HCT116 (cell line): Measurements from ENCODE around the gene ECE1. TPM values are rescaled to one million over a fixed set of nuclear protein-coding genes. Genes with fewer than 3 reads are reported as not detected.

Source experiments
- ATAC-seq: fragments of 200-7000 bp; cut with Tn5 transposase; 2 replicates; pipeline ENCODE4 v1.9.1; 2020; ENCODE audit warnings: mild to moderate bottlenecking, moderate library complexity
- BruUV-seq: library from RNA; stranded (reverse); fragments of 400-500 nt; replicated peaks from 2 replicates; lab custom pipeline; 2021; lab: Mats Ljungman, UMichigan
- CTCF ChIA-PET: fragments of 300-600 bp; sonication (Branson Sonifier 250); formaldehyde crosslinking; loops from one replicate; lab custom pipeline; 2021; ENCODE audit warnings: antibody characterized with exemption; lab: Charles Lee
- POLR2A ChIA-PET: fragments of 300-600, 350-600 bp; sonication (Branson Sonifier 250); formaldehyde crosslinking; loops from one replicate; lab custom pipeline; 2021; ENCODE audit warnings: antibody characterized with exemption; lab: Charles Lee
- RAD21 ChIA-PET, 2 experiments: fragments of 300-600 bp; sonication (Branson Sonifier 250); formaldehyde crosslinking; loops; one replicate each; lab custom pipeline; 2023; ENCODE audit warnings: low total read pairs in 2 of 2; ENCODE audit not compliant: uncharacterized antibody in 2 of 2, unreplicated experiment in 2 of 2, low non-redundant PET in 1 of 2; lab: Charles Lee
- DNase-seq: peaks from one replicate; pipeline ENCODE4 v3.0.0-alpha.2; 2010; ENCODE audit warnings: low read depth, low spot score
- H2AFZ ChIP-seq: fragments of 200-600 bp; shearing (Covaris generic), sonication (generic); 2 replicates; pipeline ENCODE4 v1.6.1; 2017; ENCODE audit warnings: low read depth, mixed run types, mixed read lengths, antibody characterized with exemption, low read length; ENCODE audit not compliant: poor library complexity, severe bottlenecking
- H3K27ac ChIP-seq: 2 replicates; pipeline ENCODE4 v1.5.1; 2012; ENCODE audit warnings: low read depth, low read length
- H3K27me3 ChIP-seq: fragments of 200-600 bp; sonication (generic); 2 replicates; pipeline ENCODE4 v1.6.1; 2016; ENCODE audit warnings: mixed run types, low read length, mixed read lengths; ENCODE audit not compliant: insufficient read depth
- H3K36me3 ChIP-seq, 2 experiments: fragments of 200-500 bp in 1 of 2; fragments of 200-600 bp in 1 of 2; sonication (Bioruptor generic) in 1 of 2; sonication (generic) in 1 of 2; 2 replicates each; pipeline versions ENCODE4 v1.5.1 to v1.6.1; 2014 to 2016; ENCODE audit warnings: low read length in 2 of 2, inconsistent platforms in 1 of 2, mixed read lengths in 1 of 2, mixed run types in 1 of 2; ENCODE audit not compliant: insufficient read depth in 2 of 2, control insufficient read depth in 1 of 2
- H3K4me1 ChIP-seq, 2 experiments: fragments of 200-600 bp in 1 of 2; sonication (generic) in 1 of 2; 2 replicates each; pipeline versions ENCODE4 v1.5.1 to v1.6.1; 2012 to 2017; ENCODE audit warnings: low read length in 2 of 2, inconsistent platforms in 1 of 2, mild to moderate bottlenecking in 1 of 2, mixed read lengths in 1 of 2, mixed run types in 1 of 2, moderate library complexity in 1 of 2; ENCODE audit not compliant: insufficient read depth in 2 of 2, control insufficient read depth in 1 of 2
- H3K4me2 ChIP-seq: fragments of 200-600 bp; sonication (generic); 2 replicates; pipeline ENCODE4 v1.6.1; 2017; ENCODE audit warnings: mixed run types, low read length, mixed read lengths
- H3K4me3 ChIP-seq, 2 experiments: fragments of 200-600 bp in 1 of 2; sonication (generic) in 1 of 2; replicated peaks in 1 of 2; 2 replicates each; pipeline ENCODE4 v1.5.1; 2011 to 2016; ENCODE audit warnings: low read length in 2 of 2, control low read depth in 1 of 2, low read depth in 1 of 2, mild to moderate bottlenecking in 1 of 2, mixed read lengths in 1 of 2, mixed run types in 1 of 2
- H3K79me2 ChIP-seq: fragments of 200-600 bp; sonication (generic); 2 replicates; pipeline ENCODE4 v1.6.1; 2017; ENCODE audit warnings: mild to moderate bottlenecking, mixed run types, low read length, moderate library complexity, mixed read lengths; ENCODE audit not compliant: insufficient read depth
- H3K9ac ChIP-seq: fragments of 200-600 bp; sonication (generic); 2 replicates; pipeline ENCODE4 v1.6.1; 2016; ENCODE audit warnings: low read length, mixed read lengths
- H3K9me2 ChIP-seq: fragments of 200-600 bp; sonication (generic), shearing (Covaris generic); 2 replicates; pipeline ENCODE4 v1.6.1; 2017; ENCODE audit warnings: mixed run types, mild to moderate bottlenecking, moderate library complexity; ENCODE audit not compliant: insufficient read depth
- H3K9me3 ChIP-seq, 2 experiments: fragments of 200-500 bp in 1 of 2; fragments of 200-600 bp in 1 of 2; sonication (Bioruptor generic) in 1 of 2; sonication (generic) in 1 of 2; 2 replicates each; pipeline ENCODE4 v1.6.1; 2014 to 2017; ENCODE audit warnings: low read length in 2 of 2, mixed read lengths in 2 of 2, inconsistent platforms in 1 of 2, low read depth in 1 of 2, mild to moderate bottlenecking in 1 of 2, mixed run types in 1 of 2, moderate library complexity in 1 of 2; ENCODE audit not compliant: control insufficient read depth in 1 of 2, insufficient read depth in 1 of 2
- H4K20me1 ChIP-seq: fragments of 200-600 bp; sonication (generic), shearing (Covaris generic); 2 replicates; pipeline ENCODE4 v1.6.1; 2017; ENCODE audit warnings: mixed run types, mild to moderate bottlenecking, moderate library complexity; ENCODE audit not compliant: insufficient read depth
- ATF3 ChIP-seq: IDR thresholded peaks from 2 replicates; pipeline ENCODE4 v1.6.1; 2012
- CTCF ChIP-seq, 3 experiments: fragments of 200-600 bp in 1 of 3; sonication (generic) in 1 of 3; IDR thresholded peaks in 2 of 3; conservative IDR thresholded peaks in 1 of 3; 2 replicates each; pipeline ENCODE4 v1.5.1; 2012 to 2017; ENCODE audit warnings: low read depth in 2 of 3, low read length in 2 of 3, antibody characterized with exemption in 1 of 3, borderline replicate concordance in 1 of 3, control low read depth in 1 of 3, mild to moderate bottlenecking in 1 of 3, mixed read lengths in 1 of 3, mixed run types in 1 of 3, moderate library complexity in 1 of 3; ENCODE audit not compliant: insufficient read depth in 1 of 3
- EGR1 ChIP-seq: IDR thresholded peaks from 2 replicates; pipeline ENCODE4 v1.6.1; 2012; ENCODE audit warnings: low read depth
- ELF1 ChIP-seq: IDR thresholded peaks from 2 replicates; pipeline ENCODE4 v1.6.1; 2012; ENCODE audit warnings: low read depth, borderline replicate concordance
- EZH2 ChIP-seq: fragments of 200-600 bp; sonication (generic); IDR thresholded peaks from 2 replicates; pipeline ENCODE4 v1.6.1; 2017; ENCODE audit warnings: antibody characterized with exemption, mixed run types
- EZH2phosphoT487 ChIP-seq: fragments of 200-600 bp; IDR thresholded peaks from 2 replicates; pipeline ENCODE4 v1.6.1; 2018; ENCODE audit warnings: antibody characterized with exemption, borderline replicate concordance
- FOSL1 ChIP-seq: IDR thresholded peaks from 2 replicates; pipeline ENCODE4 v1.6.1; 2012; ENCODE audit warnings: low read depth
- POLR2AphosphoS5 ChIP-seq: IDR thresholded peaks from 2 replicates; pipeline ENCODE4 v1.6.1; 2011; ENCODE audit warnings: mild to moderate bottlenecking, low read depth, low read length, moderate library complexity
- SP1 ChIP-seq: IDR thresholded peaks from 2 replicates; pipeline ENCODE4 v1.6.1; 2012; ENCODE audit warnings: low read depth
- SRF ChIP-seq: IDR thresholded peaks from 2 replicates; pipeline ENCODE4 v1.6.1; 2012; ENCODE audit warnings: low read depth
- YY1 ChIP-seq: IDR thresholded peaks from 2 replicates; pipeline ENCODE4 v1.6.1; 2011; ENCODE audit warnings: low read length, low read depth, moderate library complexity, mild to moderate bottlenecking; ENCODE audit not compliant: insufficient replicate concordance; ENCODE audit errors: extremely low read depth
- ZBTB33 ChIP-seq: IDR thresholded peaks from 2 replicates; pipeline ENCODE4 v1.6.1; 2011; ENCODE audit warnings: mild to moderate bottlenecking, low read length, moderate library complexity; ENCODE audit not compliant: insufficient replicate concordance; ENCODE audit errors: extremely low read depth
- intact Hi-C: fragments of 100-400 bp; cut with micrococcal nuclease; formaldehyde crosslinking; loops from 2 replicates; pipeline ENCODE4 v1.10.0; 2022
- total RNA-seq: library from RNA; stranded (reverse); gene quantifications from one replicate; pipeline ENCODE4 v1.2.1, GENCODE V29; 2021; ENCODE audit not compliant: unreplicated experiment
- TF ChIP-seq, protein P1 (sequence below): IDR thresholded peaks from 2 replicates; pipeline ENCODE4 v1.6.1; 2012; ENCODE audit warnings: low read depth

The ECE1 gene
- total RNA-seq, 1 experiment from 2014 or later: 66.8 TPM

GRCh38 chr1:21337454-21337927 lies 47.2 kb upstream of the ECE1 start:
- H3K4me2 ChIP-seq: no peak overlapping the region
- RAD21 ChIA-PET: no interaction called here
- H3K4me3 ChIP-seq: no peak overlapping the region
- no TSS peak for BruUV-seq
- CTCF ChIA-PET: interaction anchor here (1.1 to 3.6 kb wide), 3 partner anchors 11 to 82 kb away, joined by 4 to 13 read pairs (median 13); no protein-coding TSS in a partner anchor
- no peak overlapping the region for H2AFZ ChIP-seq
- DNase-seq: no peak
- no peaks in the 10 kb centered on the region for H3K27me3 ChIP-seq
- H3K9ac ChIP-seq: no peak overlapping the region
- TF ChIP-seq, protein P1, sequence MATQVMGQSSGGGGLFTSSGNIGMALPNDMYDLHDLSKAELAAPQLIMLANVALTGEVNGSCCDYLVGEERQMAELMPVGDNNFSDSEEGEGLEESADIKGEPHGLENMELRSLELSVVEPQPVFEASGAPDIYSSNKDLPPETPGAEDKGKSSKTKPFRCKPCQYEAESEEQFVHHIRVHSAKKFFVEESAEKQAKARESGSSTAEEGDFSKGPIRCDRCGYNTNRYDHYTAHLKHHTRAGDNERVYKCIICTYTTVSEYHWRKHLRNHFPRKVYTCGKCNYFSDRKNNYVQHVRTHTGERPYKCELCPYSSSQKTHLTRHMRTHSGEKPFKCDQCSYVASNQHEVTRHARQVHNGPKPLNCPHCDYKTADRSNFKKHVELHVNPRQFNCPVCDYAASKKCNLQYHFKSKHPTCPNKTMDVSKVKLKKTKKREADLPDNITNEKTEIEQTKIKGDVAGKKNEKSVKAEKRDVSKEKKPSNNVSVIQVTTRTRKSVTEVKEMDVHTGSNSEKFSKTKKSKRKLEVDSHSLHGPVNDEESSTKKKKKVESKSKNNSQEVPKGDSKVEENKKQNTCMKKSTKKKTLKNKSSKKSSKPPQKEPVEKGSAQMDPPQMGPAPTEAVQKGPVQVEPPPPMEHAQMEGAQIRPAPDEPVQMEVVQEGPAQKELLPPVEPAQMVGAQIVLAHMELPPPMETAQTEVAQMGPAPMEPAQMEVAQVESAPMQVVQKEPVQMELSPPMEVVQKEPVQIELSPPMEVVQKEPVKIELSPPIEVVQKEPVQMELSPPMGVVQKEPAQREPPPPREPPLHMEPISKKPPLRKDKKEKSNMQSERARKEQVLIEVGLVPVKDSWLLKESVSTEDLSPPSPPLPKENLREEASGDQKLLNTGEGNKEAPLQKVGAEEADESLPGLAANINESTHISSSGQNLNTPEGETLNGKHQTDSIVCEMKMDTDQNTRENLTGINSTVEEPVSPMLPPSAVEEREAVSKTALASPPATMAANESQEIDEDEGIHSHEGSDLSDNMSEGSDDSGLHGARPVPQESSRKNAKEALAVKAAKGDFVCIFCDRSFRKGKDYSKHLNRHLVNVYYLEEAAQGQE: no peak
- TF ChIP-seq EZH2: no peak
- no peak for TF ChIP-seq ATF3
- TF ChIP-seq ELF1: no peak
- TF ChIP-seq SP1: no peak
- TF ChIP-seq FOSL1: no peak
- no peak for TF ChIP-seq EGR1
- no peak for TF ChIP-seq EZH2phosphoT487
- TF ChIP-seq SRF: no peak
- TF ChIP-seq POLR2AphosphoS5: no peak
- TF ChIP-seq CTCF (IDR thresholded peaks at IDR 0.05 in 2 of 3, conservative IDR thresholded peaks at IDR 0.05 in 1 of 3; ENCODE audit: borderline replicate concordance in 1 of 3, insufficient read depth in 1 of 3, low read depth in 2 of 3, low read length in 2 of 3): no peak
- no peak for TF ChIP-seq ZBTB33
- no peak for TF ChIP-seq YY1
- peaks cover 53 to 68% of the 10 kb centered on the region in 2 experiments for H3K4me1 ChIP-seq
- POLR2A ChIA-PET: interaction anchor here (0.8 to 3.5 kb wide), 3 partner anchors 8 to 76 kb away, joined by 3 to 17 read pairs (median 5); no protein-coding TSS in a partner anchor
- H3K79me2 ChIP-seq: peaks cover 82% of the 10 kb centered on the region
- H4K20me1 ChIP-seq: no peaks in the 10 kb centered on the region
- no peaks in the 10 kb centered on the region for H3K9me2 ChIP-seq
- no peak overlapping the region for H3K27ac ChIP-seq
- no peak for ATAC-seq
- no peaks in the 10 kb centered on the region for H3K9me3 ChIP-seq
- intact Hi-C loops: no loop called here
- H3K36me3 ChIP-seq: no peaks in the 10 kb centered on the region
